ENCODE results near the gene MLC1.

Gene MLC1

GRCh38 chr22:50035976-50036724 lies 49.1 kb downstream of the MLC1 start:
- Histone ChIP-seq H3K4me1 (ENCODE audit: control insufficient read depth, insufficient read depth, low read length, poor library complexity, severe bottlenecking) (no peaks in the 10 kb centered on the region), H3K27ac (ENCODE audit: insufficient read depth, low read length, poor library complexity, severe bottlenecking) (no peak overlapping the region), H3K27me3 (replicated peaks; ENCODE audit: control insufficient read depth, insufficient read depth, low read length, poor library complexity, severe bottlenecking) (no peaks in the 10 kb centered on the region), H3K4me3 (ENCODE audit: insufficient read depth, low read depth, low read length, poor library complexity, severe bottlenecking) (no peak overlapping the region), H3K9me3 (ENCODE audit: control insufficient read depth, low read length) (no peaks in the 10 kb centered on the region), H3K36me3 (ENCODE audit: control insufficient read depth, insufficient read depth, low read length) (no peaks in the 10 kb centered on the region)
- no peak for DNase-seq

- Histone ChIP-seq H3K36me3 (ENCODE audit: control insufficient read depth, insufficient read depth, low read length) (no peaks in the 10 kb centered on the region), H3K27ac (ENCODE audit: insufficient read depth, low read length, poor library complexity, severe bottlenecking) (no peak overlapping the region), H3K9me3 (ENCODE audit: control insufficient read depth, low read length) (no peaks in the 10 kb centered on the region), H3K4me3 (ENCODE audit: insufficient read depth, low read depth, low read length, poor library complexity, severe bottlenecking) (no peak overlapping the region), H3K27me3 (replicated peaks; ENCODE audit: control insufficient read depth, insufficient read depth, low read length, poor library complexity, severe bottlenecking) (no peaks in the 10 kb centered on the region), H3K4me1 (ENCODE audit: control insufficient read depth, insufficient read depth, low read length, poor library complexity, severe bottlenecking) (peaks cover 3% of the 10 kb centered on the region)
- DNase-seq, result no peak
Observed at GRCh38 chr22:50035131-50035881, 49.9 kb downstream of the MLC1 start.

DNA sequence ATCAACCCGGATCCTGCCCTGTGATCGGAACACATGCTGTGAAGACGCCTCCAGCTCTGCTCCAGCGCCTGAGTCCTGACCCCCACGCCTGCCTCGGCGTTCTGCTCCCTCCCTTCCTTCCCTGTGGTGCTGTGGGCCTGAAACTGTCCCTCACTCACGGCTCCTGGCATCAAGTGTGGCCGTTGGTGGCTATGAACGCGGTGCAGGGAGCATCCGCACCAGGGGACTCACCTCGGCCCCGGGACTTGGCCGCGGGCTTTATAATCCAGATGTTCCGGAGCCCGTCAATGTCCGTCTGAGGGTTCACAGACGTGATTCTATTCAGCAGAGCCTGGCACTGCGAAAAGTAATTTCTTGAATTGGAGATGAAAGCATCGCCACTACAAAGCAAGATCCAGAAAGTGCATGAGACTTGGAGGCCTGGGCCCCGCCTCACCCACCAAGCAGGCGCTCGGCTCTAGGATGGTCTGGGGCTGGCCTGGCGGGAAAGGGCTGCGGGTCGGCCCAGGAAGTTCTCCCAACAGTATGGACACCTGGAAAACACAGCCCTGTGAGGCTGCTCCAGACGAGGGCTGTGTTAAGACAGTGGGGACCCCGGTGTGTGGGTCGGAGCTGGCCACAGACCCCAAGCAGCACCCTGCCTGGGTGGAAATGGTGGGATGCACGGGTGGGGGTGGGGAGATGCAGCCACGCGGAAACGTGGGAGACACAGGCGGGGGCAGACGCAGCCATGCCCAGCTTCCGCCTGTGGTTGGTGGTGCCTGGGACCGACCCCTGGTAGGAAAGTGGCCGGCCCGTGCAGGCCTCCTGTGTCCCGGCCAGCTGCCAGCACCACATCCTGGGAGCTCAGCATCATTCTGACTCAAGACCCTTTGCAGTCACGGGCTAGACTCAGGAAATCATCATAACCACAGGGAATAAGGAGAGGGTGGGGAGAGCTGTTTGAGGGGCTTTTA lies 50.8 kb downstream of the MLC1 start:
- no peak for DNase-seq
- H3K27me3 ChIP-seq (replicated peaks; ENCODE audit: control insufficient read depth, insufficient read depth, low read length, poor library complexity, severe bottlenecking), result no peaks in the 10 kb centered on the region
- peaks cover 11% of the 10 kb centered on the region for H3K4me1 ChIP-seq (ENCODE audit: control insufficient read depth, insufficient read depth, low read length, poor library complexity, severe bottlenecking)
- no peaks in the 10 kb centered on the region for H3K9me3 ChIP-seq (ENCODE audit: control insufficient read depth, low read length)
- H3K36me3 ChIP-seq (ENCODE audit: control insufficient read depth, insufficient read depth, low read length), result no peaks in the 10 kb centered on the region
- H3K27ac ChIP-seq (ENCODE audit: insufficient read depth, low read length, poor library complexity, severe bottlenecking), result no peak overlapping the region
- no peak overlapping the region for H3K4me3 ChIP-seq (ENCODE audit: insufficient read depth, low read depth, low read length, poor library complexity, severe bottlenecking)

GRCh38 chr22:50032941-50033601 lies 52.2 kb downstream of the MLC1 start:
- Histone ChIP-seq H3K36me3 (ENCODE audit: control insufficient read depth, insufficient read depth, low read length) (no peaks in the 10 kb centered on the region), H3K27me3 (replicated peaks; ENCODE audit: control insufficient read depth, insufficient read depth, low read length, poor library complexity, severe bottlenecking) (no peaks in the 10 kb centered on the region), H3K4me3 (ENCODE audit: insufficient read depth, low read depth, low read length, poor library complexity, severe bottlenecking) (no peak overlapping the region), H3K4me1 (ENCODE audit: control insufficient read depth, insufficient read depth, low read length, poor library complexity, severe bottlenecking) (peaks cover 12% of the 10 kb centered on the region), H3K9me3 (ENCODE audit: control insufficient read depth, low read length) (no peaks in the 10 kb centered on the region), H3K27ac (ENCODE audit: insufficient read depth, low read length, poor library complexity, severe bottlenecking) (no peak overlapping the region)
- DNase-seq, result no peak

DNA sequence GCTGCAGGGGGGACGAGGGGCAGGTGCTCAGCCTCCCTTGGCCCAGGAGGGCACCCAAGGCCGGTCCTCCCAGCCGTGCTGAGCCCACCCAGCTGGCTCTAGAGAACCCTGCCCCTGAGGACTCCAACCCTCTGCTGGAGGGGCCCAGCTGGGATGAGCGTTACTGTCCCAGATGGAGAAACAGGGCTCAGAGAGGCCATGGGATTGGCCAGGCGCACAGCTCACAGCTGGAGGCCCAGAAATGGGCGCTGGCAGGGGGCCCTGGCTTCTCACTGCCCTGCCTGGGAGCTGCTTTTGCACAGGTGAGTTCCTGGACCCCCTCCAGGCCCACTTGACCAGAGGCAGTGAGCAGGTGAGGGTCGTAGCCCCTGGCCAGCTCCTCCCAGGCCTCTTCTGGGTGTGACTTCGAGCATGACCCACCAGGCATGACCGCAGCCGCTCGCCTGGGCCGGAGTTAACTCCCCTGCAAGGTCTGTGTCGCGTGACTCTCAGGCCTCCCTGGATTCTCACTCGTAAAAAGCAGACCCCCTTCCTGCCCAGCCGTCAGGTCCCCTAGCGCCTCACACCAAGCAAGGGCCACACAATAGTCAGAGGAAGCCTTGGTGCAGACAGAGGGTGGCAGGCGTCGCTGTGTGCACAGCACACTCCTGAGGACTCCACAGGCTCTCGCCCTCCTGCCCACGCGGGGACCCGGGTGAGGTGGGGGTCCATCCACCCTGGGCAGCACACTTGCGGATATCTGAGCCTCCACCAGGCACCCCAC lies 52.9 kb downstream of the MLC1 start:
- no peaks in the 10 kb centered on the region for H3K27me3 ChIP-seq (replicated peaks; ENCODE audit: control insufficient read depth, insufficient read depth, low read length, poor library complexity, severe bottlenecking)
- H3K9me3 ChIP-seq (ENCODE audit: control insufficient read depth, low read length), result no peaks in the 10 kb centered on the region
- no peak overlapping the region for H3K4me3 ChIP-seq (ENCODE audit: insufficient read depth, low read depth, low read length, poor library complexity, severe bottlenecking)
- no peak for DNase-seq
- no peak overlapping the region for H3K27ac ChIP-seq (ENCODE audit: insufficient read depth, low read length, poor library complexity, severe bottlenecking)
- H3K36me3 ChIP-seq (ENCODE audit: control insufficient read depth, insufficient read depth, low read length), result no peaks in the 10 kb centered on the region
- H3K4me1 ChIP-seq (ENCODE audit: control insufficient read depth, insufficient read depth, low read length, poor library complexity, severe bottlenecking), result peaks cover 19% of the 10 kb centered on the region

- H3K4me3 ChIP-seq (ENCODE audit: insufficient read depth, low read depth, low read length, poor library complexity, severe bottlenecking), result no peak overlapping the region
- peaks cover 19% of the 10 kb centered on the region for H3K4me1 ChIP-seq (ENCODE audit: control insufficient read depth, insufficient read depth, low read length, poor library complexity, severe bottlenecking)
- H3K27me3 ChIP-seq (replicated peaks; ENCODE audit: control insufficient read depth, insufficient read depth, low read length, poor library complexity, severe bottlenecking), result no peaks in the 10 kb centered on the region
- no peaks in the 10 kb centered on the region for H3K9me3 ChIP-seq (ENCODE audit: control insufficient read depth, low read length)
- H3K36me3 ChIP-seq (ENCODE audit: control insufficient read depth, insufficient read depth, low read length), result no peaks in the 10 kb centered on the region
- no peak for DNase-seq
- no peak overlapping the region for H3K27ac ChIP-seq (ENCODE audit: insufficient read depth, low read length, poor library complexity, severe bottlenecking)
Observed at GRCh38 chr22:50031189-50032091, 53.8 kb downstream of the MLC1 start.

DNA sequence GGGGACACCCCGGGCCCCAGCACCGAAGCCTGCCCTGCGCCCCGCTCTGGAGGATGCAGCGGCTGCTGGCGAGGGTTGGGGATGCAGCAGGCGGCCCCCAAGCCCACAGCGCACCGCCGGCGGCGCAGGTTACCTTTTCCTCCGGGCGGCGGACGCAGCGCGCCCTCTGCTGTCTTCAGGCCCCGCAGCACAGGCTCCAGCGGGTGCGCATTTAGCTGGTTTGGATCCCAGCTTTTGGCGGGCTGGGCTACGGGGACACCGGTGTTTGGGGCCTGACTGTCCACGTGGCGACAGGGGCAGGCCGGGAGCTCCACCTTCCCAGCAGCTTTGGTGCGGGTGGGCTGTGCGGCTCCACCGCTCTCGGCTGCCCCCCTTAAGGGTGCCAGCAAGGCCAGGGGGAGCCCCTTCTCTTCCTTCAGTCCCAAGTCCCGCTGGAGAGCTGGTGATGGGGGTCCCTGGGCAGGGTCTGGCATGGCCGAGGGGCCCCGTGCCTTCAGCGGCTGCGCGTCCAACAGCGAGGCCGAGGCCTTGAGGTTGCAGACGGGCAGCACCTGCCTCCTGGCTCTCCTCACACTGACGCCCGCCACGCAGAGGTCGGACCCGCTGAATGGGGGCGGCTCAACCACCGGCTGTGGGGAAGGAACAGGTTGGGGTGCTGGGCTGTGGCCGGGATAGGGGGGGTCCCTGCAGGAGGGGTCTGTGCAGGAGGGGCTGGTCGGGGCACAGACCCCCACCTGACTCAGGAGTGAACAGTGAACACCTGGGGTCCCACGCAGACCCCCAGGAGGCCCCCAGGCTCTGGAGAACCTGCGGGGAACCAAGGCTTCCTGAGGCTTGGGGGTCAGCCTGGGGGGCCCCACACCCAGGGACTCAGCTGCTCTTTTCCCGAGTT lies 54.7 kb downstream of the MLC1 start:
- H3K9me3 ChIP-seq (ENCODE audit: control insufficient read depth, low read length), result no peaks in the 10 kb centered on the region
- peak; percentile 69 to 79 (median 73) for DNase-seq
- H3K4me1 ChIP-seq (ENCODE audit: control insufficient read depth, insufficient read depth, low read length, poor library complexity, severe bottlenecking), result peaks cover 19% of the 10 kb centered on the region
- H3K27ac ChIP-seq (ENCODE audit: insufficient read depth, low read length, poor library complexity, severe bottlenecking), result no peak overlapping the region
- H3K27me3 ChIP-seq (replicated peaks; ENCODE audit: control insufficient read depth, insufficient read depth, low read length, poor library complexity, severe bottlenecking), result no peaks in the 10 kb centered on the region
- no peak overlapping the region for H3K4me3 ChIP-seq (ENCODE audit: insufficient read depth, low read depth, low read length, poor library complexity, severe bottlenecking)
- H3K36me3 ChIP-seq (ENCODE audit: control insufficient read depth, insufficient read depth, low read length), result no peaks in the 10 kb centered on the region

Data from effector memory CD4-positive, alpha-beta T cell (primary cell).